Measurements from ENCODE around the gene MYL3. TPM values are rescaled to one million over a fixed set of nuclear protein-coding genes. Genes with fewer than 3 reads are reported as not detected.

Gene MYL3
- total and polyA plus RNA-seq, 3 donors from 2014 or later, result 1.2 to 14.5 (median 3.0) TPM

- DNase-seq, result no peak
- H3K36me3 ChIP-seq (ENCODE audit: low read depth, missing control alignments), result no peaks in the 10 kb centered on the region
- no peaks in the 10 kb centered on the region for H3K9me3 ChIP-seq
- intact Hi-C loops (cut with DNase I; ENCODE audit: low total_unique reads), result no loop called here
- WGBS, 2 donors, result 86 to 87% methylated on average over 12 of the region's 12 CpGs
- TF ChIP-seq POLR2A (IDR thresholded peaks at IDR 0.05) (no peak), CTCF (IDR thresholded peaks at IDR 0.05) (no peak)
- no peak overlapping the region for H3K4me3 ChIP-seq
- H3K27ac ChIP-seq, result no peak overlapping the region
- H3K4me1 ChIP-seq, result no peaks in the 10 kb centered on the region
- no peaks in the 10 kb centered on the region for H3K27me3 ChIP-seq
Measured at GRCh38 chr3:46835054-46835453, 28.2 kb downstream of the MYL3 start.

- Histone ChIP-seq H3K27ac (no peak overlapping the region), H3K9me3 (no peaks in the 10 kb centered on the region), H3K27me3 (no peaks in the 10 kb centered on the region), H3K4me1 (no peaks in the 10 kb centered on the region), H3K4me3 (peak overlapping the region; percentile 26 to 45), H3K36me3 (ENCODE audit: low read depth, missing control alignments) (no peaks in the 10 kb centered on the region)
- TF ChIP-seq CTCF (IDR thresholded peaks at IDR 0.05) (no peak), POLR2A (IDR thresholded peaks at IDR 0.05) (no peak)
- 63 to 67% methylated on average over 21 to 65 of the region's 65 CpGs for WGBS, 2 donors
- no peak for DNase-seq
- intact Hi-C loops (cut with DNase I; ENCODE audit: low total_unique reads), result no loop called here
Measured at GRCh38 chr3:46833346-46834300, 29.6 kb downstream of the MYL3 start.

- Histone ChIP-seq H3K27ac (no peak overlapping the region), H3K9me3 (no peaks in the 10 kb centered on the region), H3K4me1 (no peaks in the 10 kb centered on the region), H3K36me3 (ENCODE audit: low read depth, missing control alignments) (no peaks in the 10 kb centered on the region), H3K27me3 (no peaks in the 10 kb centered on the region), H3K4me3 (no peak overlapping the region)
- intact Hi-C loops (cut with DNase I; ENCODE audit: low total_unique reads), result no loop called here
- WGBS, 2 donors, result 88% methylated on average over 1 of the region's 1 CpG
- no peak for DNase-seq
- TF ChIP-seq CTCF (IDR thresholded peaks at IDR 0.05) (no peak), POLR2A (IDR thresholded peaks at IDR 0.05) (no peak)
Measured at GRCh38 chr3:46831841-46832240, 31.4 kb downstream of the MYL3 start.

GRCh38 chr3:46831316-46831715 lies 31.9 kb downstream of the MYL3 start:
- no peak for DNase-seq
- intact Hi-C loops (cut with DNase I; ENCODE audit: low total_unique reads), result no loop called here
- 86 to 90% methylated on average over 3 of the region's 3 CpGs for WGBS, 2 donors
- H3K4me3 ChIP-seq, result no peak overlapping the region
- H3K9me3 ChIP-seq, result no peaks in the 10 kb centered on the region
- no peaks in the 10 kb centered on the region for H3K4me1 ChIP-seq
- no peaks in the 10 kb centered on the region for H3K27me3 ChIP-seq
- no peak for TF ChIP-seq POLR2A (IDR thresholded peaks at IDR 0.05)
- no peak for TF ChIP-seq CTCF (IDR thresholded peaks at IDR 0.05)
- no peak overlapping the region for H3K27ac ChIP-seq
- no peaks in the 10 kb centered on the region for H3K36me3 ChIP-seq (ENCODE audit: low read depth, missing control alignments)
